GM10248 (cell line): ENCODE data around the gene SUMO3.

Experiments used
- CTCF ChIA-PET: fragments of 300-600 bp; sonication (Branson Sonifier 250); formaldehyde crosslinking; extraction: SDS; loops from one replicate; lab custom pipeline; 2021; ENCODE audit warnings: antibody characterized with exemption; lab: Yijun Ruan, JAX
- POLR2A ChIA-PET: fragments of 350-650 bp; sonication (Branson Sonifier 250); formaldehyde crosslinking; extraction: SDS; loops from one replicate; lab custom pipeline; 2020; ENCODE audit warnings: antibody characterized with exemption; lab: Yijun Ruan, JAX
- DNase-seq: peaks from one replicate; pipeline ENCODE4 v3.0.0; 2012; ENCODE audit errors: extremely low spot score
- CTCF ChIP-seq: IDR thresholded peaks from 2 replicates; pipeline ENCODE4 v1.5.1; 2012; ENCODE audit warnings: mild to moderate bottlenecking, low read depth; ENCODE audit errors: extremely low read depth, missing control alignments, control extremely low read depth

Gene SUMO3

GRCh38 chr21:44759628-44760285, 58.1 kb downstream of the SUMO3 start:
- no peak for TF ChIP-seq CTCF
- no peak for DNase-seq
- POLR2A ChIA-PET = no interaction called here
- CTCF ChIA-PET = interaction anchor here (1.3 kb wide), 1 partner anchor 11 kb away, joined by 3 read pairs; no protein-coding TSS in a partner anchor

- no peak for TF ChIP-seq CTCF
- ChIA-PET CTCF (interaction anchor here (1.3 kb wide), 1 partner anchor 12 kb away, joined by 3 read pairs; no protein-coding TSS in a partner anchor), POLR2A (no interaction called here)
- no peak for DNase-seq
These were observed 58.9 kb downstream of the SUMO3 start for GRCh38 chr21:44758781-44759627.

GRCh38 chr21:44758141-44758561, 59.7 kb downstream of the SUMO3 start:
- DNase-seq = no peak
- POLR2A ChIA-PET = no interaction called here
- TF ChIP-seq CTCF = no peak
- CTCF ChIA-PET = no interaction called here

GRCh38 chr21:44757731-44758130, 60.1 kb downstream of the SUMO3 start:
- ChIA-PET POLR2A (no interaction called here), CTCF (no interaction called here)
- no peak for TF ChIP-seq CTCF
- no peak for DNase-seq

- CTCF ChIA-PET = interaction anchor here (2.8 kb wide), 1 partner anchor 17 kb away, joined by 7 read pairs; no protein-coding TSS in a partner anchor
These were observed 61.3 kb downstream of the SUMO3 start for GRCh38 chr21:44756423-44757185.

More at GRCh38 chr21:44756423-44757185, 61.3 kb downstream of the SUMO3 start:
- no peak for TF ChIP-seq CTCF
- POLR2A ChIA-PET = no interaction called here
- DNase-seq = no peak
